Measurements from ENCODE around the gene RPL37.

DNA sequence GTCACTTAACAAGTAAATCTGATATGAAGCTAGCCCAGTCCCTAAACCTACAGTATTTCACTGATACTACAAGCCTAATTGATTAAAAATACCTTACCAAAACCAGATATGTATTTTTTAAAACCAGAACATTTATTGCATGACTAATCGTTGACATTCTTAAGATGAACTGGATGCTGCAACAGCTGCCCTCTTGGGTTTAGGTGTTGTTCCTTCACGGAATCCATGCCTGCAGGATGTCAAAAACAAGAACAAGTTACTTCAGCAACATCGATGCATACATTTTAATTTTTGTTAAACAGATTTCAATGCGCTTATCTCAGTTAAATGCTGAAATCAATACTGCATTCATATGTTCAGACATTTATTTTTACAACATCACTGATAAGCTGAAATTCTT lies 2.7 kb downstream of the RPL37 start:
- TF ChIP-seq, protein P1, sequence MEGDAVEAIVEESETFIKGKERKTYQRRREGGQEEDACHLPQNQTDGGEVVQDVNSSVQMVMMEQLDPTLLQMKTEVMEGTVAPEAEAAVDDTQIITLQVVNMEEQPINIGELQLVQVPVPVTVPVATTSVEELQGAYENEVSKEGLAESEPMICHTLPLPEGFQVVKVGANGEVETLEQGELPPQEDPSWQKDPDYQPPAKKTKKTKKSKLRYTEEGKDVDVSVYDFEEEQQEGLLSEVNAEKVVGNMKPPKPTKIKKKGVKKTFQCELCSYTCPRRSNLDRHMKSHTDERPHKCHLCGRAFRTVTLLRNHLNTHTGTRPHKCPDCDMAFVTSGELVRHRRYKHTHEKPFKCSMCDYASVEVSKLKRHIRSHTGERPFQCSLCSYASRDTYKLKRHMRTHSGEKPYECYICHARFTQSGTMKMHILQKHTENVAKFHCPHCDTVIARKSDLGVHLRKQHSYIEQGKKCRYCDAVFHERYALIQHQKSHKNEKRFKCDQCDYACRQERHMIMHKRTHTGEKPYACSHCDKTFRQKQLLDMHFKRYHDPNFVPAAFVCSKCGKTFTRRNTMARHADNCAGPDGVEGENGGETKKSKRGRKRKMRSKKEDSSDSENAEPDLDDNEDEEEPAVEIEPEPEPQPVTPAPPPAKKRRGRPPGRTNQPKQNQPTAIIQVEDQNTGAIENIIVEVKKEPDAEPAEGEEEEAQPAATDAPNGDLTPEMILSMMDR (IDR thresholded peaks at IDR 0.05; ENCODE audit: low read depth, low read length, missing input control): no peak
- no peak for TF ChIP-seq SP1 (IDR thresholded peaks at IDR 0.05)
- TF ChIP-seq TAF1 (conservative IDR thresholded peaks at IDR 0.05): no peak
- no peak for TF ChIP-seq HNF4G (IDR thresholded peaks at IDR 0.05)
- TF ChIP-seq JUND (IDR thresholded peaks at IDR 0.05): no peak
- no peak for TF ChIP-seq YY1 (IDR thresholded peaks at IDR 0.05)
- TF ChIP-seq, protein P2, sequence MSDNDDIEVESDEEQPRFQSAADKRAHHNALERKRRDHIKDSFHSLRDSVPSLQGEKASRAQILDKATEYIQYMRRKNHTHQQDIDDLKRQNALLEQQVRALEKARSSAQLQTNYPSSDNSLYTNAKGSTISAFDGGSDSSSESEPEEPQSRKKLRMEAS (IDR thresholded peaks at IDR 0.05): no peak
- no peak for TF ChIP-seq RAD21 (IDR thresholded peaks at IDR 0.05)

Data from liver (tissue), 3 donors.